GM12892 (cell line): ENCODE data around the gene CHKA.

ENCODE experiments used
- POLR2A ChIP-seq: IDR thresholded peaks from 2 replicates; pipeline ENCODE4 v1.6.1; 2011; ENCODE audit warnings: low read depth, low read length, control low read depth
- TAF1 ChIP-seq: IDR thresholded peaks from 2 replicates; pipeline ENCODE4 v1.6.1; 2011; ENCODE audit warnings: low read depth, mild to moderate bottlenecking, control low read depth, low read length, borderline replicate concordance

DNA sequence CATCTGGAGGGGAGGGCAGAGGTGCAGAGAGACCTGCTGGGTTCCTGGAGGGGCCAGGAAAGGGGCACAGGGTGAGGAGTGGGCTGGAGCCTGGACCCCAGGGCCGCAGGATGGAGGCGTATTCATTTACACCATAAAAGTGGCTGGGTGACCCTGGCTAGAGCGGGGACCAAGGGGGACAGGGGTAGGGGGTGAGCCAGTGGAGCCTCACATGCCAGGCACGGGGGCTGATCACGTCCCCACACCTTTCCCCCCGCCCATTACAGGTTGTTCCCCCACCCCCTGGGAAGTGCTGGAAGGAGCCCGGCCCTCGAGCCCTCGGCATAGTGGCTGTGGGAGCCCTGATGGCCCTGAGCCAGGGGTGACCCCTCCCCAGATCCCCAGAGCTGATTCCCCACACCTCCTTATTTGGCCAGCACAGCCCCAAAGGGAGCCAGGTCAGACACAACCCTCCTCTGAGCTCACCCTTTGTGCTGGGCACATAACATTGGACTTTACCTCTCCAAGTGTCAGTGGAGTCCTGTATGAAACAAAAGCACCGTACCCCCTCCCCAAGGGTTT lies 81.6 kb downstream of the CHKA start:
- TF ChIP-seq POLR2A (no peak), TAF1 (no peak)
